ENCODE data around the gene ADAD1. TPM values are rescaled to one million over a fixed set of nuclear protein-coding genes. Genes with fewer than 3 reads are reported as not detected.
"Not testable (repeated sequence)": the region's sequence is repeated elsewhere in the genome, so short reads cannot be mapped to it uniquely, and the experiment has no call there.

ADAD1 gene
- total RNA-seq, 2 donors from 2014 or later, result not detected

DNA sequence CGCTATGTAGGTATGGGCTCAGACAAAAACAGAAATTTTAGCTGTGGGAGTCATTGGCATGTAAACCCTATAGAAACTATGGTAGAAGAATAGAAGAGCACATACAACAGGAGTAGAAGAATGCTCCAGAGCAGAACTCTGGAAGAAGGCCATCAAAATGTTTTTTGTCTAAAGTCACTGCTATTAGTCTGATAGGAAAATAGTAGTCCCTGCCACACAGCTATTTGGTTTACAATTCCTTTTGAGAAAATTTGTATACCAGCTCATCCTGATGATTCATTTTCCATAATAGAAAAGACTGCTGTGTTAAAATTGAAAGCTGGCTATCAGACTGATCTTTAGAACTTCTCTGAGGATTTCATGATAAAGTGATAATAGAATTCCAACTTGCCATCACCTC is 32.8 kb upstream of the ADAD1 start:
- no peak for ATAC-seq (ENCODE audit: insufficient number of reproducible peaks, low FRiP score, low read depth)

DNA sequence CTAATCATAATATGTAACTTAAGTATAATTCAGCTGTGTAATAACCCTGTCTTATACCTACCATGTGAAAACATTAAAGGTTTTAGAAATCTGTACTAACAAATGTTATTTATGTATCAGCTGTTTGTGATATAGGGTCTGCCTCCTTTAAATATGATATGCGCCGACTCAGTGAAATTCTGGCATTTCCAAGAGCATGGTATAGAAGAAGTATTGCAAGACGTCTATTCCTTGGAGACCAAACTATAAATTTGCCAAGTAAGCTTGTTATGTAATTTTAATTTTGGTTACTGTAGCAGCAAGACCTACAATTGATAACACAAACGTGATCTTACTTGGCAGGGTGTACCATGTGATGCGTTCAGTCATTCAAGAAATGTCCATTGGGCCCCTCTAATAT is 32.3 kb upstream of the ADAD1 start:
- Histone ChIP-seq H3K27ac (no peak overlapping the region), H3K9me3 (no peaks in the 10 kb centered on the region), H3K4me1 (ENCODE audit: control insufficient read depth in 1 of 2, low read depth in 2 of 2) (no peaks in the 10 kb centered on the region), H3K27me3 (replicated peaks; ENCODE audit: insufficient read depth) (no peaks in the 10 kb centered on the region), H3K36me3 (peaks cover 25% of the 10 kb centered on the region), H3K4me3 (no peak overlapping the region)
- TF ChIP-seq, protein P1, sequence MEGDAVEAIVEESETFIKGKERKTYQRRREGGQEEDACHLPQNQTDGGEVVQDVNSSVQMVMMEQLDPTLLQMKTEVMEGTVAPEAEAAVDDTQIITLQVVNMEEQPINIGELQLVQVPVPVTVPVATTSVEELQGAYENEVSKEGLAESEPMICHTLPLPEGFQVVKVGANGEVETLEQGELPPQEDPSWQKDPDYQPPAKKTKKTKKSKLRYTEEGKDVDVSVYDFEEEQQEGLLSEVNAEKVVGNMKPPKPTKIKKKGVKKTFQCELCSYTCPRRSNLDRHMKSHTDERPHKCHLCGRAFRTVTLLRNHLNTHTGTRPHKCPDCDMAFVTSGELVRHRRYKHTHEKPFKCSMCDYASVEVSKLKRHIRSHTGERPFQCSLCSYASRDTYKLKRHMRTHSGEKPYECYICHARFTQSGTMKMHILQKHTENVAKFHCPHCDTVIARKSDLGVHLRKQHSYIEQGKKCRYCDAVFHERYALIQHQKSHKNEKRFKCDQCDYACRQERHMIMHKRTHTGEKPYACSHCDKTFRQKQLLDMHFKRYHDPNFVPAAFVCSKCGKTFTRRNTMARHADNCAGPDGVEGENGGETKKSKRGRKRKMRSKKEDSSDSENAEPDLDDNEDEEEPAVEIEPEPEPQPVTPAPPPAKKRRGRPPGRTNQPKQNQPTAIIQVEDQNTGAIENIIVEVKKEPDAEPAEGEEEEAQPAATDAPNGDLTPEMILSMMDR (IDR thresholded peaks at IDR 0.05), result no peak
- ATAC-seq (ENCODE audit: insufficient number of reproducible peaks, low FRiP score, low read depth), result no peak
- DNase-seq (ENCODE audit: low spot score), result no peak

More for the DNA sequence above, 32.8 kb upstream of the ADAD1 start:
- H3K9me3 ChIP-seq, result no peaks in the 10 kb centered on the region
- H3K4me1 ChIP-seq (ENCODE audit: control insufficient read depth in 1 of 2, low read depth in 2 of 2), result no peaks in the 10 kb centered on the region
- H3K27ac ChIP-seq, result no peak overlapping the region
- TF ChIP-seq, protein P1 (IDR thresholded peaks at IDR 0.05), result no peak
- no peak for DNase-seq (ENCODE audit: low spot score)
- H3K4me3 ChIP-seq, result no peak overlapping the region
- no peaks in the 10 kb centered on the region for H3K27me3 ChIP-seq (replicated peaks; ENCODE audit: insufficient read depth)
- peaks cover 24% of the 10 kb centered on the region for H3K36me3 ChIP-seq

DNA sequence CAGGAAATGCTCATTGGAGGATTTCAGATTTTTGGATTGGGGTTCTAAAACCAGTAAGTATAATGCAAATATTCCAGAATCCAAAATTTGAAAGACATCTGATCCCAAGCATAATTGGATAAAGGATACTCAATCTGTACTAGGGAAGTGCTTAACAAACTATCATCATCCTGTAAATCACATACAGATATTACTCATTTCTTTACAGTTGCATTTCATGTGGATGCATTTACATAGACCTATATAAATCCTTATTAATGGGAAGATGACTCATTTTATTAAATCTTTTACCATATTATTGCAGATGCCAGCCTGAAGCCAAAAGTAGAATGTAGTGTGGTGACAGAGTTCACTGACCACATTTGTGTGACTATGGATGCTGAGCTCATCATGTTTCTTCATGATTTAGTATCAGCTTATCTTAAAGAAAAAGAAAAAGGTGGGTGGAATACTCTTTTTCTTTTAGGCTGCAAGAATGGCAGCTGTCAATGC is 22.4 kb upstream of the ADAD1 start:
- no peaks in the 10 kb centered on the region for H3K9me3 ChIP-seq
- TF ChIP-seq, protein P1 (IDR thresholded peaks at IDR 0.05), result no peak
- ATAC-seq (ENCODE audit: insufficient number of reproducible peaks, low FRiP score, low read depth), result no peak
- H3K36me3 ChIP-seq, result peaks cover 42% of the 10 kb centered on the region
- no peak overlapping the region for H3K4me3 ChIP-seq
- H3K27ac ChIP-seq, result no peak overlapping the region
- no peaks in the 10 kb centered on the region for H3K4me1 ChIP-seq (ENCODE audit: control insufficient read depth in 1 of 2, low read depth in 2 of 2)
- H3K27me3 ChIP-seq (replicated peaks; ENCODE audit: insufficient read depth), result no peaks in the 10 kb centered on the region
- DNase-seq (ENCODE audit: low spot score), result no peak

DNA sequence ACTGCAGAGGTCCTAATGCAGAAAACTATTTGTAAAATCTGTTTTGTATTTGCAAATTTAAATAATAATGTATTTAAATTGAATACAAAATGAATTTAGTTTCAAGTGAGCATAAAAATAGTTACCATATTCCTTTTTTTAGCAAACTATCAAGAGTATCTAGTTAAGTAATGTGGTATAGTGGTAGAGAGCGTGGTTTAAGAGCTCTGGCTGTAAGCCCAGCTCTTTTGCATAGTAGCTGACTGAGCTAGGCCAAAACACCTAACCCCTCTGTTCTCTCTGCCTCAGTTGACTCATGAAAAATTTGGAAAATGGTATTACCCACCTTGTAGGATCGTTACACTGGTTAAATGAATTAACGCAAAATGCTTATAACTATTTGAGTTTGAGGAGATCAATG is 18.1 kb upstream of the ADAD1 start:
- ATAC-seq (ENCODE audit: insufficient number of reproducible peaks, low FRiP score, low read depth) (no peak), DNase-seq (ENCODE audit: low spot score) (no peak)
- TF ChIP-seq, protein P1 (IDR thresholded peaks at IDR 0.05), result no peak
- H3K27me3 ChIP-seq (replicated peaks; ENCODE audit: insufficient read depth), result no peaks in the 10 kb centered on the region
- no peak overlapping the region for H3K27ac ChIP-seq
- peaks cover 36% of the 10 kb centered on the region for H3K36me3 ChIP-seq
- no peaks in the 10 kb centered on the region for H3K4me1 ChIP-seq (ENCODE audit: control insufficient read depth in 1 of 2, low read depth in 2 of 2)
- no peaks in the 10 kb centered on the region for H3K9me3 ChIP-seq
- no peak overlapping the region for H3K4me3 ChIP-seq

DNA sequence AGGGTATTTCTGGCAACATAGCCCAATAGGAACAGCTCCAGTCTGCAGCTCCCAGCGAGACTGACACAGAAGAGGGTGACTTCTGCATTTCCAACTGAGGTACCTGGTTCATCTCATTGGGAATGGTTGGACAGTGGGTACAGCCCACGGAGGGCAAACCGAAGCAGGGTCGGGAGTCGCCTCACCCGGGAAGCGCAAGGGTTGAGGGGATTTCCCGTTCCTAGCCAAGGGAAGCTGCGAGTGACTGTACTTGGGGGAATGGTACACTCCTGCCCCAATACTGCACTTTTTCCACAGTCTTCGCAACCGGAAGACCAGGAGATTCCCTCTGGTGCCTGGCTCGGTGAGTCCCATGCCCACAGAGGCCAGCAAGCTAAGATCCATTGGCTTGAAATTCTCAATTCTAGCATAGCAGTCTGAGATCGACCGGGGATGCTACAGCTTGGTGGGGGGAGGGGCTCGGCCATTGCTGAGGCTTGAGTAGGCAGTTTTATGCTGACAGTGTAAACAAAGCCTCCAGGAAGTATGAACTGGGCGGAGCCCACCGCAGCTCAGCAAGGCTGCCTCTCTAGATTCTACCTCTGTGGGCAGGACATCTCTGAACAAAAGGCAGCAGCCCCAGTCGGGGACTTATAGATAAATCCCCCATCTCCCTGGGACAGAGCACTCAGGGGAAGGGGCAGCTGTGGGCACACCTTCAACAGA is 14.0 kb upstream of the ADAD1 start:
- Histone ChIP-seq H3K9me3 (peaks cover 2% of the 10 kb centered on the region), H3K27me3 (replicated peaks; ENCODE audit: insufficient read depth) (no peaks in the 10 kb centered on the region), H3K4me3 (no peak overlapping the region), H3K36me3 (peaks cover 9% of the 10 kb centered on the region), H3K4me1 (ENCODE audit: control insufficient read depth in 1 of 2, low read depth in 2 of 2) (no peaks in the 10 kb centered on the region), H3K27ac (no peak overlapping the region)
- TF ChIP-seq, protein P1 (IDR thresholded peaks at IDR 0.05), result no peak
- DNase-seq (ENCODE audit: low spot score) (no peak), ATAC-seq (ENCODE audit: insufficient number of reproducible peaks, low FRiP score, low read depth) (no peak)

DNA sequence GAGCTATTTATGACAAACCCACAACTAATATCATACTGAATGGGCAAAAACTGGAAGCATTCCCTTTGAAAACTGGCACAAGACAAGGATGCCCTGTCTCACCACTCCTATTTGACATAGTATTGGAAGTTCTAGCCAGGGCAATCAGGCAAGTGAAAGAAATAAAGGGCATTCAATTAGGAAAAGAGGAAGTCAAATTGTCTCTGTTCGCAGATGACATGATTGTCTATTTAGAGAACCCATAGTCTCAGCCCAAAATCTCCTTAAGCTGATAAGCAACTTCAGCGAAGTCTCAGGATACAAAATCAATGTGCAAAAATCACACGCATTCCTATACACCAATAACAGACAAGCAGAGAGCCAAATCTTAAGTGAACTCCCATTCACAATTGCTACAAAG is 10.0 kb upstream of the ADAD1 start:
- H3K36me3 ChIP-seq; H3K9me3 ChIP-seq; H3K27ac ChIP-seq; H3K27me3 ChIP-seq (replicated peaks; ENCODE audit: insufficient read depth); DNase-seq (ENCODE audit: low spot score); H3K4me1 ChIP-seq (ENCODE audit: control insufficient read depth in 1 of 2, low read depth in 2 of 2); H3K4me3 ChIP-seq; ATAC-seq (ENCODE audit: insufficient number of reproducible peaks, low FRiP score, low read depth): not testable (repeated sequence)

All from thoracic aorta (tissue), 2 donors.